ENCODE data around the gene CDH4. TPM values are rescaled to one million over a fixed set of nuclear protein-coding genes. Genes with fewer than 3 reads are reported as not detected.
A peak's percentile ranks its signal among the peaks of the same experiment; 100 is the strongest.

Gene CDH4
- total RNA-seq, 2 donors from 2014 or later, result 0.06 to 0.08 TPM

- intact Hi-C loops (cut with DNase I), result loop anchor here in 1 of 2 donors (5.0 kb wide), 1 partner anchor 1035 kb away; no protein-coding TSS in a partner anchor
- DNase-seq, result peak; percentile 34
- peak; percentile 25 to 51 for ATAC-seq
Measured at GRCh38 chr20:61886721-61887595, 634.9 kb downstream of the CDH4 start.

GRCh38 chr20:61887596-61888093 lies 635.6 kb downstream of the CDH4 start:
- no peak for ATAC-seq
- intact Hi-C loops (cut with DNase I), result loop anchor here in 1 of 2 donors (5.0 kb wide), 1 partner anchor 1035 kb away; no protein-coding TSS in a partner anchor
- DNase-seq, result no peak

- DNase-seq, result peak; percentile 14
- intact Hi-C loops (cut with DNase I), result loop anchor here in 1 of 2 donors (5.0 kb wide), 1 partner anchor 1036 kb away; no protein-coding TSS in a partner anchor
- no peak for ATAC-seq
Measured at GRCh38 chr20:61888101-61888865, 636.2 kb downstream of the CDH4 start.

- intact Hi-C loops (cut with DNase I), result loop anchor here in 1 of 2 donors (5.0 to 10.0 kb wide), 2 partner anchors 1037 to 1835 kb away; no protein-coding TSS in a partner anchor
- DNase-seq, result no peak
- no peak for ATAC-seq
Measured at GRCh38 chr20:61889659-61890058, 637.6 kb downstream of the CDH4 start.

GRCh38 chr20:61890210-61890609 lies 638.1 kb downstream of the CDH4 start:
- intact Hi-C loops (cut with DNase I), result loop anchor here in 1 of 2 donors (10.0 kb wide), 1 partner anchor 1835 kb away; no protein-coding TSS in a partner anchor
- ATAC-seq, result no peak
- DNase-seq, result no peak

- intact Hi-C loops (cut with DNase I), result loop anchor here in 1 of 2 donors (10.0 kb wide), 1 partner anchor 1837 kb away; no protein-coding TSS in a partner anchor
- peak; percentile 12 for DNase-seq
Measured at GRCh38 chr20:61891476-61891875, 639.4 kb downstream of the CDH4 start.

GRCh38 chr20:61891916-61892649 lies 640.0 kb downstream of the CDH4 start:
- intact Hi-C loops (cut with DNase I), result loop anchor here in 1 of 2 donors (10.0 kb wide), 1 partner anchor 1837 kb away; no protein-coding TSS in a partner anchor
- no peak for DNase-seq
- no peak for ATAC-seq

More at GRCh38 chr20:61891476-61891875, 639.4 kb downstream of the CDH4 start:
- no peak for ATAC-seq

GRCh38 chr20:61895016-61895415 lies 643.0 kb downstream of the CDH4 start:
- DNase-seq, result peak; percentile 12
- no peak for ATAC-seq
- intact Hi-C loops (cut with DNase I), result loop anchor here in 1 of 2 donors (2.0 to 10.0 kb wide), 2 partner anchors 1684 to 1840 kb away; no protein-coding TSS in a partner anchor

DNA sequence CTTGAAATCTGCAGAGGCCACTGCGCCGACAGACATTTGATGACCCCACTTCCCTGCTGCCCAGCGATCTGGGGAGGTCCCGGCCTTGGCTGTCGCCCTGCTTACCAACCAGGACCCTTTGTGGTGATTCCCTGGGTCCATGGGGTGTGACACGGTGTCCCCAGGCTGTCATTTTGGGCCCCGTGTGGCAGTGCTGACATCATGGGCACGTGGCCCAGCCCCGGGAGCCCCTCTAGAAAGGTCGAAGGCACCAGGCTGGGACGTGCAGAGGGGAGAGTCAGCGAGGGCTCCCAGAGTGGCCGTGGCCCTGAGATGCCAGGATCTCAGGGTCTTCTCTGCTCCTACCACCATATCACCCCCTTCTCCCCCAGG lies 643.6 kb downstream of the CDH4 start:
- peak; percentile 9 for DNase-seq
- intact Hi-C loops (cut with DNase I), result loop anchor here in 1 of 2 donors (2.0 to 10.0 kb wide), 2 partner anchors 1685 to 1841 kb away; no protein-coding TSS in a partner anchor
- no peak for ATAC-seq

- intact Hi-C loops (cut with DNase I), result loop anchor here in 1 of 2 donors (10.0 kb wide), 1 partner anchor 1842 kb away; no protein-coding TSS in a partner anchor
- peak; percentile 22 to 71 for ATAC-seq
Measured at GRCh38 chr20:61896058-61896961, 644.2 kb downstream of the CDH4 start.

GRCh38 chr20:61897401-61898295 lies 645.6 kb downstream of the CDH4 start:
- intact Hi-C loops (cut with DNase I), result loop anchor here in 1 of 2 donors (10.0 kb wide), 1 partner anchor 1843 kb away; no protein-coding TSS in a partner anchor
- ATAC-seq, result no peak
- no peak for DNase-seq

More at GRCh38 chr20:61896058-61896961, 644.2 kb downstream of the CDH4 start:
- peak; percentile 53 for DNase-seq

GRCh38 chr20:61898405-61898804 lies 646.3 kb downstream of the CDH4 start:
- ATAC-seq (no peak), DNase-seq (no peak)
- intact Hi-C loops (cut with DNase I), result loop anchor here in 1 of 2 donors (10.0 kb wide), 1 partner anchor 1844 kb away; no protein-coding TSS in a partner anchor

GRCh38 chr20:61900011-61900944 lies 648.2 kb downstream of the CDH4 start:
- intact Hi-C loops (cut with DNase I), result no loop called here
- ATAC-seq, result no peak

DNA sequence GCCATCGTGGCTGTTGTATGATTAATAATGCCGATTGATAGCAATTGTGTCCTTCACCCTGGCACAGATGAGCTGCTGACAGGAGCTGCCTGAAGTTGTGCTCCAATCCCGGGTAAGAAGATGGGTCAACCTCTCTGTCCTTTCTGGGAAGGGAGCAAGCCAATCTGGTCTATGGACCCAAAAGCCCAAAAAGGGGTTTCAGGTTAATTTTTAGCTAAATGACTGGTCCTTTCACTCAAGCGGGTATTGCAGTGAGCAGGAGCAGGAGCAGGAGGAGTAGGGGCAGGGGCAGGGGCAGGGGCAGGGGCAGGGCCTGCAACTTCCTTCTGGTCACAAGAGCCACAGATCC lies 648.9 kb downstream of the CDH4 start:
- no peak for ATAC-seq

More at GRCh38 chr20:61900011-61900944, 648.2 kb downstream of the CDH4 start:
- DNase-seq, result no peak

More for the DNA sequence above, 648.9 kb downstream of the CDH4 start:
- intact Hi-C loops (cut with DNase I), result no loop called here
- DNase-seq, result no peak
